Measurements from ENCODE around the gene DICER1. TPM values are rescaled to one million over a fixed set of nuclear protein-coding genes. Genes with fewer than 3 reads are reported as not detected.

The DICER1 gene
- total RNA-seq, 1 experiment from 2014 or later, result 32.7 TPM

GRCh38 chr14:95045836-95046430 lies 111.4 kb downstream of the DICER1 start:
- H3K36me3 ChIP-seq (ENCODE audit: control insufficient read depth, insufficient read depth, low read length), result no peaks in the 10 kb centered on the region
- POLR2A ChIA-PET, result no interaction called here
- DNase-seq (ENCODE audit: low read depth, low spot score) (no peak), ATAC-seq (no peak)
- no peaks in the 10 kb centered on the region for H3K9me3 ChIP-seq (ENCODE audit: control insufficient read depth, insufficient read depth, low read depth, low read length)
- TF ChIP-seq CTCF (IDR thresholded peaks at IDR 0.05) (no peak), REST (IDR thresholded peaks at IDR 0.05; ENCODE audit: insufficient read depth in 1 of 2, low read depth in 2 of 2, low read length in 1 of 2) (no peak), SIN3A (IDR thresholded peaks at IDR 0.05; ENCODE audit: borderline replicate concordance, insufficient read depth, low read depth, low read length) (no peak), POLR2AphosphoS5 (IDR thresholded peaks at IDR 0.05; ENCODE audit: low read depth, low read length) (no peak), TCF7L2 (IDR thresholded peaks at IDR 0.05; ENCODE audit: low read depth, low read length) (no peak)
- H3K4me3 ChIP-seq (ENCODE audit: low read depth in 2 of 2, low read length in 2 of 2), result no peak overlapping the region
- intact Hi-C loops (cut with micrococcal nuclease; ENCODE audit: unreplicated experiment) (no loop called here), in situ Hi-C loops (cut with HindIII; ENCODE audit: low pct_unique_long_range_greater_than_20kb, low sequenced_read_pairs) (no loop called here)
- no peaks in the 10 kb centered on the region for H3K27me3 ChIP-seq (ENCODE audit: control insufficient read depth, insufficient read depth, low read length)
- no peak overlapping the region for H3K27ac ChIP-seq (ENCODE audit: low read length)
- CTCF ChIA-PET, result no interaction called here
- BruUV-seq (replicated peaks), result no TSS peak
- no peaks in the 10 kb centered on the region for H3K4me1 ChIP-seq (ENCODE audit: control insufficient read depth, insufficient read depth, low read length)

- Histone ChIP-seq H3K9me3 (ENCODE audit: control insufficient read depth, insufficient read depth, low read depth, low read length) (no peaks in the 10 kb centered on the region), H3K4me1 (ENCODE audit: control insufficient read depth, insufficient read depth, low read length) (no peaks in the 10 kb centered on the region), H3K4me3 (ENCODE audit: low read depth in 2 of 2, low read length in 2 of 2) (no peak overlapping the region), H3K27ac (ENCODE audit: low read length) (no peak overlapping the region), H3K36me3 (ENCODE audit: control insufficient read depth, insufficient read depth, low read length) (no peaks in the 10 kb centered on the region), H3K27me3 (ENCODE audit: control insufficient read depth, insufficient read depth, low read length) (no peaks in the 10 kb centered on the region)
- BruUV-seq (replicated peaks), result no TSS peak
- no peak for DNase-seq (ENCODE audit: low read depth, low spot score)
- in situ Hi-C loops (cut with HindIII; ENCODE audit: low pct_unique_long_range_greater_than_20kb, low sequenced_read_pairs) (no loop called here), intact Hi-C loops (cut with micrococcal nuclease; ENCODE audit: unreplicated experiment) (no loop called here)
- TF ChIP-seq POLR2AphosphoS5 (IDR thresholded peaks at IDR 0.05; ENCODE audit: low read depth, low read length) (no peak), SIN3A (IDR thresholded peaks at IDR 0.05; ENCODE audit: borderline replicate concordance, insufficient read depth, low read depth, low read length) (no peak), CTCF (IDR thresholded peaks at IDR 0.05) (no peak), TCF7L2 (IDR thresholded peaks at IDR 0.05; ENCODE audit: low read depth, low read length) (no peak), REST (IDR thresholded peaks at IDR 0.05; ENCODE audit: insufficient read depth in 1 of 2, low read depth in 2 of 2, low read length in 1 of 2) (no peak)
- ChIA-PET CTCF (no interaction called here), POLR2A (no interaction called here)
- ATAC-seq, result no peak
Observed at GRCh38 chr14:95045106-95045701, 112.1 kb downstream of the DICER1 start.
